Measurements from ENCODE around the gene GLDC. TPM values are rescaled to one million over a fixed set of nuclear protein-coding genes. Genes with fewer than 3 reads are reported as not detected.
A peak's percentile ranks its signal among the peaks of the same experiment; 100 is the strongest.
"Not testable (repeated sequence)": the region's sequence is repeated elsewhere in the genome, so short reads cannot be mapped to it uniquely, and the experiment has no call there.

Gene GLDC
- total RNA-seq, 6 donors from 2014 or later: 0.60 to 3.1 (median 1.1) TPM; not detected in 2

DNA sequence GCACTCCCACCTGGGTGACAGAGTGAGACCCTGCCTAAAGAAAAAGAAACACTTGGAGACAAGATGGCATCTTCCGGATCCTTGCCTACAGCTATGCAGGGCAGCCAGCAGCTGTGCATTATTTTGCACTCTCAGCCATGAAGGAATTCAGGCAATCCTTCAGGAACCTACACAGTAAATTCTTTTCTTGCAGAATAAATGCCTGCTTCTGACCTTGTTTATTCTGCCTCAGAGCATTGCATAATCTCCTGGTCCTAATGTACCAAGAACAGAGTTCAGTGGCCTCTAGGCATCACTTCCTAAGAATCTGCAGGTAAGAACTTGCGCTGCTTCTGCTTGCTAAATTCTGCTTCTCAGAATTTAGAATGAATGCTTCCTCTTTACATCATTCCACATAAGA lies 16.8 kb downstream of the GLDC start:
- ATAC-seq (ENCODE audit: low FRiP score in 2 of 2): no peak
- Histone ChIP-seq H3K36me3 (no peaks in the 10 kb centered on the region), H3K9me3 (no peaks in the 10 kb centered on the region), H3K27me3 (no peaks in the 10 kb centered on the region), H3K4me1 (no peaks in the 10 kb centered on the region), H3K4me3 (no peak overlapping the region), H3K27ac (no peak overlapping the region)
- DNase-seq: no peak
- TF ChIP-seq EP300 (IDR thresholded peaks at IDR 0.05) (no peak), POLR2A (IDR thresholded peaks at IDR 0.05) (no peak), POLR2AphosphoS5 (IDR thresholded peaks at IDR 0.05) (no peak)
- TF ChIP-seq, protein P1, sequence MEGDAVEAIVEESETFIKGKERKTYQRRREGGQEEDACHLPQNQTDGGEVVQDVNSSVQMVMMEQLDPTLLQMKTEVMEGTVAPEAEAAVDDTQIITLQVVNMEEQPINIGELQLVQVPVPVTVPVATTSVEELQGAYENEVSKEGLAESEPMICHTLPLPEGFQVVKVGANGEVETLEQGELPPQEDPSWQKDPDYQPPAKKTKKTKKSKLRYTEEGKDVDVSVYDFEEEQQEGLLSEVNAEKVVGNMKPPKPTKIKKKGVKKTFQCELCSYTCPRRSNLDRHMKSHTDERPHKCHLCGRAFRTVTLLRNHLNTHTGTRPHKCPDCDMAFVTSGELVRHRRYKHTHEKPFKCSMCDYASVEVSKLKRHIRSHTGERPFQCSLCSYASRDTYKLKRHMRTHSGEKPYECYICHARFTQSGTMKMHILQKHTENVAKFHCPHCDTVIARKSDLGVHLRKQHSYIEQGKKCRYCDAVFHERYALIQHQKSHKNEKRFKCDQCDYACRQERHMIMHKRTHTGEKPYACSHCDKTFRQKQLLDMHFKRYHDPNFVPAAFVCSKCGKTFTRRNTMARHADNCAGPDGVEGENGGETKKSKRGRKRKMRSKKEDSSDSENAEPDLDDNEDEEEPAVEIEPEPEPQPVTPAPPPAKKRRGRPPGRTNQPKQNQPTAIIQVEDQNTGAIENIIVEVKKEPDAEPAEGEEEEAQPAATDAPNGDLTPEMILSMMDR (IDR thresholded peaks at IDR 0.05): no peak
- WGBS, 2 donors: 49 to 57% methylated on average over 2 of the region's 2 CpGs

DNA sequence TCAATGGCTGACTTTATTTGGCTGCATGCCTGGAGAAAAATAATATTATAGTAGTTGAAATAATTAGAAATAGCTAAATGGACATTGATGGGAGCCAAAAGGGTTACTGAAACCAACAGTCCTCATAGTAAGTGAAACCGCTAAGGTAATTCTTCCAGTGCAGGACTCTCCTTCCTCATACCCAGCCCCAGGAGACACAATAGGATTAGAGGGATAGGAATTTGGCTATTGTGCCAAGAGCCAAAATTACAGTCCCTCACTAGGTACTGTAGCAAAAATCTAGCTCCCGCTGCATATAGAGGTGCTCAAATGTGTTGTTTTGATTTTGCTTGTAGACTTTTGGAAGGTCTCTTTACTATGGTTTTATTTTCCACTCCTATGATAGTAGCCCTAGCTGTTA lies 20.2 kb downstream of the GLDC start:
- WGBS, 2 donors: 76 to 100% methylated on average over 2 of the region's 2 CpGs
- ATAC-seq (ENCODE audit: low FRiP score in 2 of 2): no peak
- TF ChIP-seq EP300 (IDR thresholded peaks at IDR 0.05) (no peak), POLR2AphosphoS5 (IDR thresholded peaks at IDR 0.05) (no peak), POLR2A (IDR thresholded peaks at IDR 0.05) (no peak)
- TF ChIP-seq, protein P1 (IDR thresholded peaks at IDR 0.05): no peak

DNA sequence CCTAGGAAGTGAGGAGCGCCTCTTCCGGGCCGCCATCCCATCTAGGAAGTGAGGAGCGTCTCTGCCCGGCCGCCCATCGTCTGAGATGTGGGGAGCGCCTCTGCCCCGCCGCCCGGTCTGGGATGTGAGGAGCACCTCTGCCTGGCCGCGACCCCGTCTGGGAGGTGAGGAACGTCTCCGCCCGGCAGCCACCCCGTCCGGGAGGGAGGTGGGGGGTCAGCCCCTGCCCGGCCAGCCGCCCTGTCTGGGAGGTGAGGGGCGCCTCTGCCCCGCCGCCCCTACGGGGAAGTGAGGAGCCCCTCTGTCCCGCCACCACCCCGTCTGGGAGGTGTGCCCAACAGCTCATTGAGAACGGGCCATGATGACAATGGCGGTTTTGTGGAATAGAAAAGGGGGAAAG lies 22.7 kb downstream of the GLDC start:
- DNase-seq: peak in 1 of 2 donors; percentile 74
- H3K4me1 ChIP-seq; H3K27me3 ChIP-seq; H3K4me3 ChIP-seq; H3K36me3 ChIP-seq; H3K27ac ChIP-seq; ATAC-seq (ENCODE audit: low FRiP score in 2 of 2); H3K9me3 ChIP-seq: not testable (repeated sequence)
- WGBS, 2 donors: 87 to 100% methylated on average over 1 to 3 of the region's 29 CpGs

More for the DNA sequence above, 20.2 kb downstream of the GLDC start:
- DNase-seq: no peak
- H3K27me3 ChIP-seq: no peaks in the 10 kb centered on the region
- H3K9me3 ChIP-seq: no peaks in the 10 kb centered on the region
- H3K27ac ChIP-seq: no peak overlapping the region
- H3K4me3 ChIP-seq: no peak overlapping the region
- H3K36me3 ChIP-seq: no peaks in the 10 kb centered on the region
- no peaks in the 10 kb centered on the region for H3K4me1 ChIP-seq

DNA sequence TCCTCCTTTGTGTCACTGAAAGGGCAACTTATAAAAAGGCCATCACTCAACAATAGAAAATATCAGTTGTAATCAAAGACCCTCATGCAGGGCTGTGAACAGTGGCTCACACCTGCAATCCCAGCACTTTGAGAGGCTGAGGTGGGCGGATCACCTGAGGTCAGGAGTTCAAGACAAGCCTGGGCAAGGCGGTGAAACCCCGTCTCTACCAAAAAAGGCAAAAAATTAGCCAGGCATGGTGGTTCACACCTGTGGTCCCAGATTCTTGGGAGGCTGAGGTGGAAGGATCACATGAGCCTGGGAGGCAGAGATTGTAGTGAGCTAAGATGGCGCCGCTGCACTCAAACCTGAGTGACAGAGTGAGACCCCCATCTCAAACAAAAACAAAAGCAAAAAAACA lies 24.7 kb downstream of the GLDC start:
- Histone ChIP-seq H3K36me3 (no peaks in the 10 kb centered on the region), H3K27ac (no peak overlapping the region), H3K4me1 (no peaks in the 10 kb centered on the region), H3K4me3 (no peak overlapping the region), H3K27me3 (no peaks in the 10 kb centered on the region), H3K9me3 (no peaks in the 10 kb centered on the region)
- 89 to 100% methylated on average over 3 to 5 of the region's 5 CpGs for WGBS, 2 donors
- TF ChIP-seq, protein P1 (IDR thresholded peaks at IDR 0.05): no peak
- no peak for TF ChIP-seq POLR2A (IDR thresholded peaks at IDR 0.05)
- no peak for TF ChIP-seq POLR2AphosphoS5 (IDR thresholded peaks at IDR 0.05)
- no peak for TF ChIP-seq EP300 (IDR thresholded peaks at IDR 0.05)
- ATAC-seq (ENCODE audit: low FRiP score in 2 of 2) (no peak), DNase-seq (no peak)

DNA sequence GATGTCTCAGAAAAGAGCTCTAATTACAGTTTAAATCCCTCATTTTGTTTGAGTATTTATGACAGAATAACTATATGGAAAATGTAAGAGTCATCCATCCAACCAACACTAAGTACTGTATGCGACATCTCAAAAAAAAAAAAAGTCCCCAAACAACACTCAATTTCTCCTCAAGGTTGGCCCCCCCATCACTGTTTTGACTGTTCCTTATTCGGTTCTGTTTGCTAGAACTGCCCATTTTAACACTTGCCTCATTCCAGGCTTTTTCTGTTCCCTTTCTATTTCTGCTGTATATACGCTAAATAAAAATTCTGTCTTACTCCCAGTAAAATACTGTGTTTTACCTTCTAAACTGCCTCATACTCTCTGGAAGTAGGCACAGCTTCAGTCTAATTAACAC lies 25.2 kb downstream of the GLDC start:
- DNase-seq: no peak
- no peaks in the 10 kb centered on the region for H3K36me3 ChIP-seq
- no peaks in the 10 kb centered on the region for H3K9me3 ChIP-seq
- TF ChIP-seq, protein P1 (IDR thresholded peaks at IDR 0.05): no peak
- TF ChIP-seq EP300 (IDR thresholded peaks at IDR 0.05): no peak
- no peak for TF ChIP-seq POLR2AphosphoS5 (IDR thresholded peaks at IDR 0.05)
- WGBS, 2 donors: 83 to 91% methylated on average over 3 of the region's 3 CpGs
- H3K27ac ChIP-seq: no peak overlapping the region
- no peaks in the 10 kb centered on the region for H3K4me1 ChIP-seq
- no peak overlapping the region for H3K4me3 ChIP-seq
- no peaks in the 10 kb centered on the region for H3K27me3 ChIP-seq
- ATAC-seq (ENCODE audit: low FRiP score in 2 of 2): no peak

All from upper lobe of left lung (tissue), 6 donors.